ENCODE results near the gene KCNJ6.

- TF ChIP-seq FOXM1 (IDR thresholded peaks at IDR 0.05; ENCODE audit: borderline replicate concordance) (no peak), NFRKB (IDR thresholded peaks at IDR 0.05) (no peak), ELF4 (IDR thresholded peaks at IDR 0.05) (no peak), LEF1 (IDR thresholded peaks at IDR 0.05; ENCODE audit: borderline replicate concordance) (no peak), CTBP1 (IDR thresholded peaks at IDR 0.05; ENCODE audit: borderline replicate concordance) (no peak), PKNOX1 (IDR thresholded peaks at IDR 0.05) (no peak)
Observed at GRCh38 chr21:37878946-37879660, 37.2 kb downstream of the KCNJ6 start.

All from HEK293T (cell line).